GM12865 (cell line): ENCODE measurements around the gene ERVH48-1.
"Not testable (repeated sequence)": the region's sequence is repeated elsewhere in the genome, so short reads cannot be mapped to it uniquely, and the experiment has no call there.

Experiments used
- DNase-seq: peaks from one replicate; pipeline ENCODE4 v3.0.0; 2010; ENCODE audit warnings: low read depth
- H3K4me3 ChIP-seq: 2 replicates; pipeline ENCODE4 v1.5.1; 2011; ENCODE audit warnings: mild to moderate bottlenecking, low read depth, low read length, control low read depth
- TF ChIP-seq, protein P1 (sequence below): IDR thresholded peaks from 2 replicates; pipeline ENCODE4 v1.5.1; 2011; ENCODE audit warnings: low read length, control low read depth, low read depth, inconsistent platforms; ENCODE audit not compliant: insufficient read depth; ENCODE audit errors: missing control alignments

Gene ERVH48-1

DNA sequence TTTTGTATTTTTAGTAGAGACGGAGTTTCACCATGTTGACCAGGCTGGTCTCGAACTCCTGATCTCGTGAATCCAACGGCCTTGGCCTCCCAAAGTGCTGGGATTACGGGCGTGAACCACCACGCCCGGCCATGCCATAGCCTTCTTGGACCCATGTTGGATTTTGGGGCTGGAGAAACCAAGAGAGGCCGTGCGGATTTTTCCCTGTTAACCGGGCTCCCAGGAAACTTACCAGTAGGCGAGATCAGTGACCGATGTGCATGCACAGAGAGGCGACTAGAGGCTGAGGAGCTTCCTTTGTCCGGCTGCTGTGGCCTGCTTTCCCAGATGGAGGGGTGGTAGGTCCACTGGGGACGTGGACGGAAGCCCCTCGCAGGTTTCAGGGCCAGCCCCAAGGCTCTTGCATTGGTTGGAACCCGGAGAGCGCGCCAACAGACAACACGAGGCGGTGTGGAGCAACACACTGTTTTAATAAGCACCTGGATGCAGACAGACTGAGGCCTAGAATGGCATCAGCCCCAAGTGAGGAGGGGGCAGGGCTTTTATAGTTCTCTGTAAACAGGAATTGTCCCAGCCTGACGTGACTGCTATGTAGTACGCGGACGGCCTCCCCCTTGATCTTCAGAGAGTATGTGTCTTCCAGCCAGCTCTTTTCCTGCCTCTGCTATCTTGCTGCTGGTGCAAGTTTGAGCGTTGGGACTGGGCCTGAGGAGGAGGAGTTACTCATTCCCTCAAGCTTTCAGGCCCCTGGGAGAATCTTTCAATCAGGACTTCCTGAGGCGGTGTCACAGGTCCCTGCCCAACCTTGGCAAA lies at the start of gene ERVH48-1:
TSS of gene ERVH48-1 (minus strand) at position 517 of the 813 bp plus-strand sequence. CDS start 6,624 bp downstream, outside the sequence.
- no peak for DNase-seq
- no peak within 1 kb of the TSS for H3K4me3 ChIP-seq
- TF ChIP-seq, protein P1, sequence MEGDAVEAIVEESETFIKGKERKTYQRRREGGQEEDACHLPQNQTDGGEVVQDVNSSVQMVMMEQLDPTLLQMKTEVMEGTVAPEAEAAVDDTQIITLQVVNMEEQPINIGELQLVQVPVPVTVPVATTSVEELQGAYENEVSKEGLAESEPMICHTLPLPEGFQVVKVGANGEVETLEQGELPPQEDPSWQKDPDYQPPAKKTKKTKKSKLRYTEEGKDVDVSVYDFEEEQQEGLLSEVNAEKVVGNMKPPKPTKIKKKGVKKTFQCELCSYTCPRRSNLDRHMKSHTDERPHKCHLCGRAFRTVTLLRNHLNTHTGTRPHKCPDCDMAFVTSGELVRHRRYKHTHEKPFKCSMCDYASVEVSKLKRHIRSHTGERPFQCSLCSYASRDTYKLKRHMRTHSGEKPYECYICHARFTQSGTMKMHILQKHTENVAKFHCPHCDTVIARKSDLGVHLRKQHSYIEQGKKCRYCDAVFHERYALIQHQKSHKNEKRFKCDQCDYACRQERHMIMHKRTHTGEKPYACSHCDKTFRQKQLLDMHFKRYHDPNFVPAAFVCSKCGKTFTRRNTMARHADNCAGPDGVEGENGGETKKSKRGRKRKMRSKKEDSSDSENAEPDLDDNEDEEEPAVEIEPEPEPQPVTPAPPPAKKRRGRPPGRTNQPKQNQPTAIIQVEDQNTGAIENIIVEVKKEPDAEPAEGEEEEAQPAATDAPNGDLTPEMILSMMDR = no peak

DNA sequence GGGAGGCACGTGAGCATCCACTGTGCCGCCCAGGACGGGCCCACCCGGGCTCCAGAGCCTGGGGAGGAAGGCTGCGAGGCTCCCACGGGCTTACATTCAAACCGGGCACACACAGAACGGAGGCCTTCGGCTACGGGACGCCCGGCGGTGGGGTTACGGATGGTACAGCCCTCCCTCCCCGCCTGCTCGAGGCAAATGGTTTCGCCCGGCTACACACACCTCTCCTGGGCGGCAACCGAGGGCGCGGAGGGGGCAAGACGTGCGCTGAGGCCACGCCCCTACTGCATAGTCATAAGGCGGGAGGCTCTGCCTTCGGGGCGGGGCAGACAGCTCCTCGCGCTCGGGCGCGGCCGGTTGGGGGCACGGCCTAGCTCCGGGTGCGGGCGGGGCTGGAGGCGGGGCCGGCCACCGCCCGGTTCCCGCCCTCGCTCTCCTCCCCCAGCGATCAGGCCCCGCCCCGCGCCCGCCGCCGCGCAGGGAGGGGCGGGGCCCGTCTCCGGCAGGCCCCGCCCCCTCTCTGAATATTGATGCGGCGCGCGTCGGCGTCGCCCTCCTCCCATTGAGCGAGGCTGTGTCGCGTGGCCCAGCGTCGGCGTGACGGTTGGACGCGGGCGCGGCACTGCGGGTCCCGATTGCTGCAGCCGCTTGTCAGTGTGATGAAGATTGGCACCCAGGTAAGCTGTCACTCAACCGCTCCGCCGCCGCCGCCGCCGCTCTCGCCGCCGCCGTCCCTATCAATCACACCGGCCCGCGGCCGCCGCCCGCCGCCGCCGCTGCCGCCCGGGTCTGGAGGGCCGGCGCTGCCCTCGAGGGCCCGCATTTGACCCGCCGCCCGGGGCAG lies 48.8 kb upstream of the ERVH48-1 start, which contains the start of gene PKNOX1:
TSS of gene PKNOX1 (plus strand) at position 572 of the 841 bp plus-strand sequence. CDS start 29,820 bp downstream, outside the sequence.
- peak; percentile 100 for DNase-seq
- TF ChIP-seq, protein P1 = no peak
- H3K4me3 ChIP-seq = peak within 1 kb of the TSS; percentile 50

DNA sequence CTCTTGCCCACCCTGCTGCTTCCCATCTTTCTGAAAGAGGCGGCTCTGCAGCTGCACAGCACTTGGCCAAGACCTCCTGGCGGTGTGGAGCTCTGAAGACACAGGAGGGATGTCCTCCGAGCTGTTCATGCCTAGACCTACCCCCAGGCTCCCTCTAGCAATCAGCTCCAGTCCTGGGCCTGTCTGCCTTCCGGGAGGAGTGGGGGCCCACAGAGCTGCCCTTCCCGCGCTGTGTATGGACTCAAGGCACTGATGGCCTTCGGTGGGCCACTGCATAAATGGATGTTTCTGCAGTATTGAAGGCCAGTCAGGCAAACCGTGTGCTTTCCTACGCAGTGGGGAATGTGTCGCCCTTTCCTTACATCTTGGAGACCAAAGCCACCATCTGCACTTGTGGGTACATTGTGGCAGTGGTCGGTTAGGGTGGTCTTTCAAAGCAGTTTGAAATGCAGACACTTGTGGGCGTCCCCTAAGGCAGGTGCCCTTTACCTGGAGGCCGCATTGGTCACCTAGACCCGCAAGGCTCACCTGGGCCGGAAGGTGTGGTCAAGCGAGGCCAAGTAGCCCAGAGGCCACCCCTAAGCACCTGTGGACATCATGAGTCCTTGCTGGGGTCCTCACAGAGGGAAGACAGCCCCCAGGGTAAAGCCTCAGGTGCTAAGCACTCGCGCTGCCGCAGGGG lies 48.0 kb upstream of the ERVH48-1 start:
- peak overlapping the region; percentile 50 for H3K4me3 ChIP-seq
- no peak for DNase-seq
- TF ChIP-seq, protein P1 = no peak

DNA sequence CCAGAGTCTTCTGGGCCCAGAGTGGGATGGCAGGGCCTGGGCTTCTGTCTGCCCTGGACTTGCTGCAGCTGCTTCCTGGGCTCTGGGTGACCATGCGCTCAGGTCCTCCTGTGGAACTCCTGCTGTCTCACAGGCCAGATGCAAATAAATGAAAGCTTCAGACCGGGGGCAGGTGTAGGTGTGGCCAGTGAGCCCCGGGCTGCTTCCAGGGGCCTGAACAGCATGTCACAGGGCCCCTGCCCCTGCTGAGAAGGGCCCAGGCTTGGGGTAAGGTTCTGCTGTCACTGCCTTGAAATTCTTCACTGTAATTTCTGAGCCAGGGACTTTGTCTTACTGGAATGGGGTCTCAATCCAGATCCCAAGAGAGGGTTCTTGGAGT lies 46.5 kb upstream of the ERVH48-1 start:
- DNase-seq = no peak
- TF ChIP-seq, protein P1 = no peak

DNA sequence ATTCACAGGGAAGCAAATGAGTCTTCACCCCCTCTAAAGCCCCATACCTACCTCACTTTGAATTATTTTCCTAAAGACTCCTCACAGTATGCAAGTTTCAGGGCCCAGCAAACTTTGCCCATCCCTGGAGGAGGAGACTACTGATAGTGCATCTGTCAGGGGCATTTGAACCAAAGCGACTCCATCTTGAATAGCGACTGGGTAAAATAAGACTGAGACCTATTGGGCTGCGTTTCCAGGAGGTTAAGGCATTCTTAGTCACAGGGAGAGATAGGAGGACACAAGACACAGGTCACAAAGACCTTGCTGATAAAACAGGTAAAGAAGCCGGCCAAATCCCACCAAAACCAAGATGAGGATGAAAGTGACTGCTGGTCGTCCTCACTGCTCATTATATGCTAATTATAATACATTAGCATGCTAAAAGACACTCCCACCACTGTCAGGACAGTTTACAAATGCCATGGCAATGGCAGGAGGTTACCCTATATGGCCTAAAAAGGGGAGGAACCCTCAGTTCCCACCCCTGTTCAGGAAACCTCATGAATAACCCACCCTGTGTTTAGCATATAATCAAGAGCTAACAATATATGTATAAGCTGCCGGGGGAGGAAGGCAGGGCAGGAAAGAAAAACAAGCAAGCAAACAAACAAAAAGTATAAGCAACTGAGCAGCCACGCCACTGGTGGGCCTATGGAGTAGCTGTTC lies 45.7 kb upstream of the ERVH48-1 start:
- TF ChIP-seq, protein P1 = no peak
- H3K4me3 ChIP-seq = no peak overlapping the region
- no peak for DNase-seq

More for the DNA sequence above, 46.5 kb upstream of the ERVH48-1 start:
- H3K4me3 ChIP-seq = no peak overlapping the region

DNA sequence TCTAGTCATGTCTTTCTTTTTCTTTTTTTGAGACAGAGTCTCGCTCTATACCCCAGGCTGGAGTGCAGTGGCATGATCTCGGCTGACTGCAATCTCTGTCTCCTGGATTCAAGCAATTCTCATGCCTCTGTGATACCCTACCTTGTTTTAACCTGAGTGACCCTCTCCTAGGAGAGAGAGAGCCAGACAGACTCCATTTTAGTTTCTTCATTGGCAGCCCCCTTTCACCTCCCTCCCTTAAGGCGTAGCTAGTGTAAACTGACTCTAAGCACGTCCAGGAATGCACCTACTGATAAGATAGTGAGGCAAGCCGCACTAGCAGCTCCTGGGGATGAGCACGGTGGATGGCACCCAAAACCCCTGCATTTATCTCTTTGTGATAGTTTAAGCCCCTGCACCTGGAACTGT lies 43.8 kb upstream of the ERVH48-1 start:
- DNase-seq = no peak
- H3K4me3 ChIP-seq = no peak overlapping the region
- TF ChIP-seq, protein P1 = no peak

DNA sequence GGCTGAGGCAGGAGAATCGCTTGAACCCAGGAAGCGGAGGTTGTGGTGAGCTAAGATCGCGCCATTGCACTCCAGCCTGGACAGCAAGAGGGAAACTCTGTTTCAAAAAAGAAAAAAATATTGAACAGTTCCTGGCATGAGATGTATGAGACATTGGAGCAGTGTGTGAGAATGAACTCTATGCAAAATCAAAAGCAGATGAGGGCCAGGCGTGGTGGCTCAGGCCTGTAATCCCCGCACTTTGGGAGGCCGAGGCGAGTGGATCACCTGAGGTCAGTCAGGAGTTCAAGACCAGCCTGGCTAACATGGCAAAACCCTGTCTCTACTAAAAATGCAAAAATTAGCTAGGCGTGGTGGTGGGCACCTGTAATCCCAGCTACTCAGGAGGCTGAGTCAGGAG lies 42.2 kb upstream of the ERVH48-1 start:
- not testable (repeated sequence) for H3K4me3 ChIP-seq, DNase-seq
